Keratinocyte (primary cell): ENCODE results near the gene SULT2B1. TPM values are rescaled to one million over a fixed set of nuclear protein-coding genes. Genes with fewer than 3 reads are reported as not detected.

Experiments
- DNase-seq: peaks from one replicate; pipeline ENCODE4 v3.0.0-alpha.2; 2011; ENCODE audit warnings: low read depth, missing footprints, low spot score
- FAIRE-seq: peaks from 2 replicates; lab custom pipeline; 2011; peaks lifted over from hg19 to GRCh38; lab: Jason Lieb, UNC
- H2AFZ ChIP-seq: 2 replicates; pipeline ENCODE4 v1.6.0; 2012; ENCODE audit warnings: low read length, control low read depth, inconsistent platforms; ENCODE audit not compliant: control insufficient read depth
- H3K27ac ChIP-seq: 2 replicates; pipeline ENCODE4 v1.5.1; 2011; ENCODE audit warnings: low read length; ENCODE audit not compliant: control insufficient read depth, insufficient read depth
- H3K27me3 ChIP-seq: 3 replicates; pipeline ENCODE4 v1.6.0; 2011; ENCODE audit warnings: low read length; ENCODE audit not compliant: control insufficient read depth, insufficient read depth; ENCODE audit errors: extremely low read depth
- H3K36me3 ChIP-seq, 2 experiments: 2 replicates in 1 of 2; 3 replicates in 1 of 2; pipeline ENCODE4 v1.5.1; 2011; ENCODE audit warnings: low read length in 2 of 2, mild to moderate bottlenecking in 1 of 2; ENCODE audit not compliant: control insufficient read depth in 2 of 2, insufficient read depth in 2 of 2; ENCODE audit errors: extremely low read depth in 1 of 2
- H3K4me1 ChIP-seq: 3 replicates; pipeline ENCODE4 v1.5.1; 2011; ENCODE audit warnings: low read length; ENCODE audit not compliant: control insufficient read depth, insufficient read depth; ENCODE audit errors: extremely low read depth
- H3K4me2 ChIP-seq: 3 replicates; pipeline ENCODE4 v1.6.0; 2011; ENCODE audit warnings: low read depth, low read length; ENCODE audit not compliant: control insufficient read depth, insufficient read depth; ENCODE audit errors: extremely low read depth
- H3K4me3 ChIP-seq, 3 experiments: fragments of 200-600 bp in 1 of 3; sonication (generic) in 1 of 3; 2 replicates in 2 of 3; 3 replicates in 1 of 3; pipeline ENCODE4 v1.5.1; 2011 to 2016; ENCODE audit warnings: low read length in 3 of 3, mild to moderate bottlenecking in 3 of 3, control low read depth in 2 of 3, inconsistent platforms in 1 of 3, low read depth in 1 of 3, mixed read lengths in 1 of 3, mixed run types in 1 of 3, moderate library complexity in 1 of 3; ENCODE audit not compliant: control insufficient read depth in 2 of 3, insufficient read depth in 2 of 3; ENCODE audit errors: extremely low read depth in 1 of 3
- H3K79me2 ChIP-seq: 2 replicates; pipeline ENCODE4 v1.6.0; 2012; ENCODE audit warnings: low read length; ENCODE audit not compliant: control insufficient read depth, insufficient read depth
- H3K9ac ChIP-seq: 3 replicates; pipeline ENCODE4 v1.6.0; 2011; ENCODE audit warnings: low read length; ENCODE audit not compliant: control insufficient read depth, insufficient read depth; ENCODE audit errors: extremely low read depth
- H3K9me1 ChIP-seq: 3 replicates; pipeline ENCODE4 v1.6.0; 2011; ENCODE audit warnings: low read length; ENCODE audit not compliant: control insufficient read depth, insufficient read depth; ENCODE audit errors: extremely low read depth
- H3K9me3 ChIP-seq: 2 replicates; pipeline ENCODE4 v1.5.1; 2012; ENCODE audit warnings: low read depth, low read length; ENCODE audit not compliant: control insufficient read depth
- H4K20me1 ChIP-seq: 3 replicates; pipeline ENCODE4 v1.6.0; 2011; ENCODE audit warnings: low read length; ENCODE audit not compliant: control insufficient read depth, insufficient read depth; ENCODE audit errors: extremely low read depth
- CTCF ChIP-seq, 3 experiments: IDR thresholded peaks in 1 of 3; conservative IDR thresholded peaks in 1 of 3; optimal IDR thresholded peaks in 1 of 3; 2 replicates in 2 of 3; 3 replicates in 1 of 3; pipeline versions ENCODE3 to v1.5.1; 2011; ENCODE audit warnings: low read length in 3 of 3, mild to moderate bottlenecking in 3 of 3, moderate library complexity in 2 of 3, control low read depth in 1 of 3, inconsistent platforms in 1 of 3; ENCODE audit not compliant: insufficient read depth in 2 of 3; ENCODE audit errors: extremely low read depth in 1 of 3
- EZH2 ChIP-seq: IDR thresholded peaks from one replicate; pipeline ENCODE4 v1.6.1; 2012; ENCODE audit warnings: inconsistent platforms, mild to moderate bottlenecking, low read length, moderate library complexity
- dilution Hi-C: fragments of 300-500 bp; cut with MboI; formaldehyde crosslinking; loops from one replicate; pipeline ENCODE4 v1.7.0; 2020; ENCODE audit warnings: low sequenced_read_pairs; ENCODE audit not compliant: extremely low pct_ligation_motif_present
- polyA plus RNA-seq, 5 experiments: library from polyadenylated mRNA; depleted of rRNA in 3 of 5; stranded (reverse) in 3 of 5; stranded (forward) in 1 of 5; unstranded in 1 of 5; fragments of >200 nt; gene quantifications; 1 replicate in 1 of 5; 2 replicates in 3 of 5; 3 replicates in 1 of 5; pipeline versions ENCODE4 v1.2.1 to v1.2.3, GENCODE V29; 2011 to 2012; ENCODE audit warnings: missing spikeins in 2 of 5, low read depth in 1 of 5, low replicate concordance in 1 of 5

Gene SULT2B1
- polyA plus RNA-seq, 1 donor (not counting 4 experiments of a cell fraction or from before 2014, with no cell fraction given): 6.0 TPM

GRCh38 chr19:48634036-48634342, 82.0 kb downstream of the SULT2B1 start:
- FAIRE-seq (no peak), DNase-seq (no peak)
- H4K20me1 ChIP-seq: no peaks in the 10 kb centered on the region
- H2AFZ ChIP-seq: peak overlapping the region; percentile 78
- peak overlapping the region; percentile 77 for H3K4me2 ChIP-seq
- peaks cover 51% of the 10 kb centered on the region for H3K4me1 ChIP-seq
- TF ChIP-seq EZH2 (no peak), CTCF (optimal IDR thresholded peaks at IDR 0.05 in 1 of 3, IDR thresholded peaks at IDR 0.05 in 1 of 3, conservative IDR thresholded peaks at IDR 0.05 in 1 of 3; ENCODE audit: extremely low read depth in 1 of 3, insufficient read depth in 2 of 3, low read length in 3 of 3) (no peak)
- H3K9me1 ChIP-seq: no peaks in the 10 kb centered on the region
- H3K27me3 ChIP-seq: no peaks in the 10 kb centered on the region
- no peaks in the 10 kb centered on the region for H3K79me2 ChIP-seq
- peak overlapping the region in 2 of 3 experiments; percentile 1 to 13 for H3K4me3 ChIP-seq
- H3K36me3 ChIP-seq: no peaks in the 10 kb centered on the region
- H3K9me3 ChIP-seq: no peaks in the 10 kb centered on the region
- H3K27ac ChIP-seq: peak overlapping the region; percentile 56
- dilution Hi-C loops: no loop called here
- peak overlapping the region; percentile 48 for H3K9ac ChIP-seq

- Histone ChIP-seq H2AFZ (peak overlapping the region; percentile 78), H3K36me3 (no peaks in the 10 kb centered on the region), H3K9me1 (no peaks in the 10 kb centered on the region), H3K4me3 (peak overlapping the region in 2 of 3 experiments; percentile 32 to 59), H3K9me3 (no peaks in the 10 kb centered on the region), H3K9ac (peak overlapping the region; percentile 57), H3K27me3 (no peaks in the 10 kb centered on the region), H3K4me2 (peak overlapping the region; percentile 86), H3K27ac (peak overlapping the region; percentile 82), H3K79me2 (no peaks in the 10 kb centered on the region), H4K20me1 (no peaks in the 10 kb centered on the region), H3K4me1 (peaks cover 55% of the 10 kb centered on the region)
- dilution Hi-C loops: no loop called here
- peak; percentile 84 for DNase-seq
- TF ChIP-seq EZH2 (no peak), CTCF (optimal IDR thresholded peaks at IDR 0.05 in 1 of 3, IDR thresholded peaks at IDR 0.05 in 1 of 3, conservative IDR thresholded peaks at IDR 0.05 in 1 of 3; ENCODE audit: extremely low read depth in 1 of 3, insufficient read depth in 2 of 3, low read length in 3 of 3) (no peak)
- peak; percentile 77 for FAIRE-seq
Observed at GRCh38 chr19:48634424-48635262, 82.7 kb downstream of the SULT2B1 start.
